DOHH2 (cell line): ENCODE data around the gene ATXN7.

ENCODE experiments used
- EZH2phosphoT487 ChIP-seq: fragments of 200-600 bp; sonication (generic); IDR thresholded peaks from 2 replicates; pipeline ENCODE4 v1.6.1; 2017; ENCODE audit warnings: borderline replicate concordance, mild to moderate bottlenecking, antibody characterized with exemption, low read length, moderate library complexity, mixed read lengths
- TF ChIP-seq, protein P1 (sequence below): fragments of 200-600 bp; sonication (generic); IDR thresholded peaks from one replicate; pipeline ENCODE4 v1.5.1; 2014; ENCODE audit warnings: antibody characterized with exemption, mild to moderate bottlenecking, low read depth, low read length; ENCODE audit not compliant: poor library complexity, severe bottlenecking

DNA sequence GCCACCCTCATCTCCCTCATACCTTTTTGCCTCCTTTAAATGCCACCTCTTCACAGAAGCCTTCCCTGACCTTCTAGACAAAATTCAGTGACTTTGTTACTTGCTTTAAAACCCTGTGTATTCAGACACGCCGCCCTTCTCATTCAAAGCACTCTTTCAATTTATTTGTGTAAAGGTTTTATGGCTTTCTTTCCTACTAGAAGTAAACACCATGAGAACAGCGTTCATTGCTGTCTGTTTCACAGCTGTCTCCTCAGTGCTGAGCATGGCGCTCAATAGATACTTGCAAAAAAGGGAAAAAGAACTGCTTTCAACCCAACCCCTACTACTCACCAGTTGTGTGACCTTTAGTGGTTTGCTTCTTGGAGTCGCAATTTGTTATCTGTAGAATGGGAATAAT is 17.0 kb downstream of the ATXN7 start:
- TF ChIP-seq, protein P1, sequence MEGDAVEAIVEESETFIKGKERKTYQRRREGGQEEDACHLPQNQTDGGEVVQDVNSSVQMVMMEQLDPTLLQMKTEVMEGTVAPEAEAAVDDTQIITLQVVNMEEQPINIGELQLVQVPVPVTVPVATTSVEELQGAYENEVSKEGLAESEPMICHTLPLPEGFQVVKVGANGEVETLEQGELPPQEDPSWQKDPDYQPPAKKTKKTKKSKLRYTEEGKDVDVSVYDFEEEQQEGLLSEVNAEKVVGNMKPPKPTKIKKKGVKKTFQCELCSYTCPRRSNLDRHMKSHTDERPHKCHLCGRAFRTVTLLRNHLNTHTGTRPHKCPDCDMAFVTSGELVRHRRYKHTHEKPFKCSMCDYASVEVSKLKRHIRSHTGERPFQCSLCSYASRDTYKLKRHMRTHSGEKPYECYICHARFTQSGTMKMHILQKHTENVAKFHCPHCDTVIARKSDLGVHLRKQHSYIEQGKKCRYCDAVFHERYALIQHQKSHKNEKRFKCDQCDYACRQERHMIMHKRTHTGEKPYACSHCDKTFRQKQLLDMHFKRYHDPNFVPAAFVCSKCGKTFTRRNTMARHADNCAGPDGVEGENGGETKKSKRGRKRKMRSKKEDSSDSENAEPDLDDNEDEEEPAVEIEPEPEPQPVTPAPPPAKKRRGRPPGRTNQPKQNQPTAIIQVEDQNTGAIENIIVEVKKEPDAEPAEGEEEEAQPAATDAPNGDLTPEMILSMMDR = no peak
- TF ChIP-seq EZH2phosphoT487 = no peak
